ENCODE results near the gene MGRN1. TPM values are rescaled to one million over a fixed set of nuclear protein-coding genes. Genes with fewer than 3 reads are reported as not detected.

MGRN1 gene
- total RNA-seq, 1 experiment from 2014 or later = 31.3 TPM

DNA sequence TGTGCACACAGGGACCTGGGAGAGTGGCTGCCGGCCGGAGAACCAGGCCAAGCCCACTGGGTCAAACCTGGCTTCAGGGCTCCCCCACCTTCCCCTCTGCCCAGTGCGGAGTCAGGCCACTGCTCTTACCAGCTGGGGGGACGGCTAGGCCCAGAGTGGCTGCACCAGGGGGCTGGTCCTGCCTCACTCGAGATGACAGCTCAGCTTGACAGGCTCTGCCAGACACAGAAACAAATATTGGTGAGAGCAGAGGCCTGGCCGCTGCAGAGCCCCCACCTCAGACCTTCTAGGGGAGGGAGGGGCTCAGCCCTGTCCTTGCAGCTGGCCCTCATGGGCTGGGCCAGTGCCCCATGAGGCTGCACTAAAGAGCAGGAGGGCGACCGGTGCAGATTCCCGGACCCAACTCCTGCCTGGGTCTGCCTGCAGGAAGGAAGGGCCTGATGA, 73.2 kb downstream of the MGRN1 start:
- no peak for DNase-seq (ENCODE audit: low spot score)

DNA sequence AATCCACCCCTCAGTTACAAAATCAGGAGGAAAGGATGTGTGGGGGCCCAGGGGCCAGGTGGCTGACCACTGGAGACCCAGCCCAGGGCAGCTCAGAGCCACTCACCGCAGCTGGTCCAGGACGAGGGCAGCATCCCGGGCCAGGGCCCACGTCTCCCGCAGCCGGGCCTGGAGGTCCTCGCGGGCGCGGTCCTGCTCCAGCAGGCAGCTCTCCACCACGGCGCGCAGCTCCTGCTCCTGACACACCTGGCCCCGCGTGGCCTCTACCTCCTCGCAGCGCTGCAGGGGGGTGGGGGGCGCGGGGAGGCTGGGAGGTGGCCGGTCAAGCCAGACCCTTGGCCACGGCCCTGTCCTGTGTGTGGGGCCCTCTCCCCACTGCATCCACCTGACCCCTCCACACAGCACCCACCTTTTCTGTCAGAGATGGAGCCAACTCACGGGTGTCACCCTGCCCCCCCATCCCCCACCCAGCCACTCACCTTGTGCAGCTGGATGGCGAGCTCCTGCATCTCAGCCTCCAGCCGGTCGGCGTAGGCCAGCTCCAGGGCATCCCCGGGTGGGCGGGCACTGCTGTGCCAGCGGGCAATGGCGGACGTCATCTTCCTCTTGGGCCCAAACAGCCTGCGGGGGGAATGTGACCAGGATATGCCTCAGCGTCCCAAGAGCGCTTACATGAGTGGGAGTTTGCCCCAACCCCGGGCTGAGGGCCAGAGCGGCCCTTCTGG, 73.9 kb downstream of the MGRN1 start:
- DNase-seq (ENCODE audit: low spot score) = no peak

DNA sequence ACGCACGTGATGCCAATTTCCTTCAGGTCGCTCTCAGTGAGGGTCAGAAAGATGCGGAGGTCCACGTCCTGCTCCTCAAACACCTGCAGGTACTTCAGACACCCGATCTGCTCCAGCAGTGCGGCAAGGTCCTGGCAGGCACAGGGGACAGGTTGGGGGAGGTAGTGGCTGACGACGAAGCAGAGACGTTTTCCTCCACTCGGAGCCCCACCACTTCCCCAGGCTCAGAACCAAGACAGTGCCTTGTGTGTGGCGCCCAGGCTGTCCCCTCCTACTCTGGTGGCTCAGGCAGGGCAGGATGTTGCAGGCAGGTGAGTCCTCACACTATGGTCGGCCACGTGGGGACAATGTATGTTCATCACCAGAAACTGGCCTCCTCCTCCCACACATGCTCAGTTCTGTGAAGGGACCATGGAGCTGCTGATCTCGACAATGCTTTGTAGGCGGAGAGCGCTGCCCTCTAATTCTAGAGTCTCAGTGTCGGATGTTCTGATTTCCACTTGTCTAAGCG, 74.5 kb downstream of the MGRN1 start:
- DNase-seq (ENCODE audit: low spot score) = no peak

DNA sequence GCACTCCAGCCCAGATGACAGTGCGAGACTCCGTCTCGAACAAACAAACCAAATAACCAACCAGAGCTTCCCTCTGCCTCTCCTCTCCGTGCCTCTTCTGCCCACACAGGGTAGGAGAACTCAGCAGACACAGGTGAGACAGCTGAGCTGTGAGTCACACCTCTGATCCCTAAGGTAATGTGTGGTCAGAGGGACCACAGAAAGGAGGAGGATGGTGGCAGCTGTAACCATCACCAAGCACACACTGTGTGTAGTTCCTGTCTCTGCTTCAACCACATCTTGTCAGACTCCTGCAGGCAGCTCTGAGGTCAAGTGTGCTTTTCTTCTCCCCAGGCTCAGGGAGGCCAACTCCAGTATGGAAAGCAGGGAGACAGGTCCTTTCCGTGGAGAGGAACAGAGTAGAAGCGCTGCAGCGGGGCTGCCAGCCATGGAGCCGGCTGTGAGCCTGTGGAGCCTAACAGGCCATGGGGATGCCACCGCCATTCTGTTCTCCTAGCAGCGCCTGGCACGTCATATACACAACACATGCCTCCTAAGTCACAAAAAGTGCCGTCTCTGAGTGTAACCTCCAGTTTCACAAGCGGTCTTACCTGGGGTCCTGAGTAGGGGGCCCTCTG, 75.9 kb downstream of the MGRN1 start:
- DNase-seq (ENCODE audit: low spot score) = no peak

DNA sequence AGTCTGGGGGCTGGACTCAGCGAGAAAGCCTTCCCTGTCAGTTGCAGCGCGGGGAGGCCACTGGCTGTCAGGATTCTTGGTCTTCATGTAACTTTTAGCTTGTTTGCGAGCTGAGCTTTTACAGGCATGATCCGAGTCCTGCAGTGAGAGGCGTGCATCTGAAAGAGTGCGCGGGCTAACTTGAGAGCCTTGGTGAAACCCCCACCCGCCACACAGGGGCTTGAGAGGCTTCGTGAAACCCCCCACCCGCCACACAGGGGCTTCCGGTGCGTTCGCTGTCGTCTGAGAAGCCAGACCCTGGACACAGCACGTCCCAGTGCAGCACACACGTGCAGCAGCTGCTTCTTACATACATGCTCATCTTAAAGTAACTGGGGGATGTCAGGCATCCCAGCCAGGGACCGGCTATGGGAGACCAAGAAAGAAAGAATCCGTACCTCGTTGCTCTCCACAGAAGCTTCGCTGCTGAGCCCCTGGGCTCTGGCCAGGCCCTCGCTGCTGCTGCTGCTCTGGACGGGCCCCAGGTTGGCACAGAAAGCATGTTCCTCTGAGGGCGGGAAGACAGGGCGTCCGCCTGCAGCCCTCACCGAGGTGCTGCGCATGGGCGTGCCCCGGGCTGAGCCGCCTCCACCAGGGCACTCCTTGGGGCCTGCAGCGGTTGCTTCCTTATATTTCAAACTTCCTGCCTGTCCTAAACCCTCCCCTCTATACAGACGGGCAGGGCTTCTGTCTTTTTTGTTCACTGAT, 76.5 kb downstream of the MGRN1 start:
- no peak for DNase-seq (ENCODE audit: low spot score)

DNA sequence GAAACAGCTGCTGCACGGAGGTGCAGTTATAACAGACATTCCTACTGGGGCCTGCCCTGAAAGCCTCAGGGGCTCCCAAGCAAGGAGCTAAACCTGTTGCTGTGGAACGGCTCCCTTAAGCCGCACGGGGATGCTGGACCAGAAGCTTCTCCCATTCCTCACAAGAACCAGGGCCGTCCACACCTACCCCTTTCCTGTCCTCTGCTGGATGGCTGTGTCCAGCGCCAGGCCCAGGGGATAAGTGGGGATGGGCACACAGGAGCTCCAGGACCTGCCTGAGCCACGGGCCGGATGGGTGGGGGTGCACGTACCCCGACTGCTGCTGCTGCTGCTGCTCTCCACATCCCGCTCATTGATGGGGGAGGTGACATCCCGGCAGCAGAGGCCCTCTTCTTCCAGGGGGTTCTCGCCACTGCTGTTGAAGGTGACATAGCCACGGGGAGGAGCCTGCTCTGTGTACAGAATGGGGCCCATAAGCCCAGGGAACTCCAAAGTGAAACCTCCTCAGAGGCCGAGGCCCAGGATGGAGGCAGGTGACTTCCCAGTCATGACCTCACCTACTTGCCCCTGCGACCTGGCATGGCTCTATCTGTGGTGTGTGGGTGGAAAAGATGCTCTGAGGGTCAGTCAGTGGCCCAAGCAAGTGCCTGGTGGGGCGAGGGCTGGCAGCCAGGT, 77.3 kb downstream of the MGRN1 start:
- no peak for DNase-seq (ENCODE audit: low spot score)

DNA sequence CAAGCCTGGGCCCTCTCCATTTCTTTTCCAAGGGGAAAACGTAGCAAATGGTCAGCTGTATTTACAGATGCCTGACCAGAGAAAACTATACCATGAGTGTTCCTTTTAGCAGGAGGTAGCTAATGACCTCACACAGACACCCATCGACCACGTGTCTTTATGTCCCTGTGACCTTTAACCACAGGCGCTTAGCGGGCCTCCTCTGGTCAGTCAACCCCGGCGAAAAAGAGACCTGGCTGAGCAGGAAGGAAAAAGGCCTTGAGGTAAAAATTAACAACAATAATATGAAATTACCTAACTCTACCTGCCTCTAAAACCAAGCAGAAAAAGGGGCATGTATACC, 77.8 kb downstream of the MGRN1 start:
- DNase-seq (ENCODE audit: low spot score) = no peak

DNA sequence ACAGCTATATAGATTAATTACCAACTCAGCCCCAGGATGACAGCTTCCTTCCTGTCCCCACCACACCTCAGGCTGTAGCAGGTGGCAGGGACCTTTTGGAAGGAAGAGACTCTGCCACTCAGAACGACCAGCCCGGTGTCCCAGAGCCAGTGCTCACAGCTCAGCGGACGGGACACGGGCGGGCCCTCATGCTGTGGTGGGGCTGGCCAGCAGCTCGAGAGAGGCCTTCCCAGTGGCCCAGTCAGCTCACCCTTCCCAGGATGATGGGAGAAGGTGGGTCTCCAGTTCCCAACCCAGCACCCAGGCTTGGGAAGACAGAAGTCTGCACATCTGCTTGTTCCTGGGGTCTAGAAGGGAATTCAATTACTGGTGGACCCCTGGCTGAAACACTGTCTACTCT, 79.3 kb downstream of the MGRN1 start:
- no peak for DNase-seq (ENCODE audit: low spot score)

DNA sequence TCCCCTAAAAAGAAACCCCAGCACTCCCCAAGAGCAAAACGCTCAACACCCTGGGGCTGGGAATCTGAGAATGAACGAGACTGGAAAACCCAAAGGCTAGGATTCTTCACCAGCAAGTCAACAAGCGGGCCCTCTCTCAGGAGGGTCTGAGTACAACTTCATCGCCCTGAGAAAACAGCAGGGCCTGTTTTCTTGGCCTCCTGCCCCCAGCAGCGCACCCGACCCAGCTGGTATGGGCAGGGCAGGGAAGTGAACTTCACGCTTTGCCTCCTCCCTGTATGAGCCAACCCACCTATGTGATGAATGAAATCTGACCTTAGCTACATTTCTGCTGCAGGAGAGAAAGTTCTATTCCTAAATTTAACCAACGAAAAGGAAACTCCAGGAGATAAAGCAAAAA, 79.9 kb downstream of the MGRN1 start:
- DNase-seq (ENCODE audit: low spot score) = no peak

DNA sequence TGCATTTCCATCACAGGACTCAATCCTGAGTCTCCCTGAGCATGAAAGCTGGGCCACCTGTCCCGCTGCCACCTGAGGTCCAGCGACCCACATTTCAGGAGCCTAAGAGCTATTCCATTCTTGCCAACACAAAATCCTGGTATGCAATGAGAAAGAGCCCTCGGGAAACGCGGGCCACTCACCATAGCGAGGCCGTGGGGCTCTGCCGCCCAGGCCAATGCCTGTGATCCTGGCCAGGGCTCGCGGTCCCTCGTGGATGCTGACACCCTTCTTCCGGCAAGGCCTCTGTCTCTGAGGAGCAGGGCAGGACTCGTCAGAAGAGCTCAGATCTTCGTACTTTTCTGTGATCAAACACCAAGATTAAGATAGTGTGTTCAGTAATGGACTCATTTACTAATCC, 80.3 kb downstream of the MGRN1 start:
- DNase-seq (ENCODE audit: low spot score) = no peak

DNA sequence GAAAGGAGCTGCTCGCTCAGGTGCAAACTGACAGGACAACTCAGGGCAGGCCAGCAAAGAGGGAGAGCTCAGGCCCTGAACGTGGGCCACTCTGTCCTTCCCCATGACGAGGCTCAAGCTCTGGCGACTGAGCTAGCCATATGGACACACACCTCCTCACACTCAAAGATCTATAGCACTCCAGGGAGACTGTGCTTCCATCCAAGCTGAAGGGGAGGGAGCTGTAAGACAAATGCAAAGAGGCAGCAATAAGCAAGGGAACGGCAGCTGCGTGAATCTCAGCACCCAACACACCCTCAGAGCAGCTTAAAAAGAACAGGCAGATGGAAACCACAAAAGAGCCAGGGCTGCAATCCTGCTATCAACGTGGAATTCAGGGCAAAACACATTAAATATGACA, 82.2 kb downstream of the MGRN1 start:
- no peak for DNase-seq (ENCODE audit: low spot score)

DNA sequence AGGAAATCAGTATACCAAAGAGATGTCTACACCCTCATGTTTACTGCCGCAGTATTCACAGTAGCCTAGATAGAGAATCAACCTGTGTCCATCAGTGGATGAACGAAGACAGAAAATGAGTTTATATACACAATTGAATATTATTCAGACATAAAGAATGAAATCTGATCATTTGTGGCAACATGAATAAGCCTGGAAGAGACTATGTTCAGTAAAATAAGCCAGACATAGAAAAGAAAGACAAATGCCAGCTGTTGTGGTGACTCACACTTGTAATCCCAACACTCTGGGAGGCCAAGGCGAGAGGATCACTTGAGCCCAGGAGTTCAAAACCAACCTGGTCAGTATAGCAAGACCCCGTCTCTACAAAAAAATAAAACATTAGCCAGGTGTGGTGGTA, 84.9 kb downstream of the MGRN1 start:
- DNase-seq (ENCODE audit: low spot score) = no peak

DNA sequence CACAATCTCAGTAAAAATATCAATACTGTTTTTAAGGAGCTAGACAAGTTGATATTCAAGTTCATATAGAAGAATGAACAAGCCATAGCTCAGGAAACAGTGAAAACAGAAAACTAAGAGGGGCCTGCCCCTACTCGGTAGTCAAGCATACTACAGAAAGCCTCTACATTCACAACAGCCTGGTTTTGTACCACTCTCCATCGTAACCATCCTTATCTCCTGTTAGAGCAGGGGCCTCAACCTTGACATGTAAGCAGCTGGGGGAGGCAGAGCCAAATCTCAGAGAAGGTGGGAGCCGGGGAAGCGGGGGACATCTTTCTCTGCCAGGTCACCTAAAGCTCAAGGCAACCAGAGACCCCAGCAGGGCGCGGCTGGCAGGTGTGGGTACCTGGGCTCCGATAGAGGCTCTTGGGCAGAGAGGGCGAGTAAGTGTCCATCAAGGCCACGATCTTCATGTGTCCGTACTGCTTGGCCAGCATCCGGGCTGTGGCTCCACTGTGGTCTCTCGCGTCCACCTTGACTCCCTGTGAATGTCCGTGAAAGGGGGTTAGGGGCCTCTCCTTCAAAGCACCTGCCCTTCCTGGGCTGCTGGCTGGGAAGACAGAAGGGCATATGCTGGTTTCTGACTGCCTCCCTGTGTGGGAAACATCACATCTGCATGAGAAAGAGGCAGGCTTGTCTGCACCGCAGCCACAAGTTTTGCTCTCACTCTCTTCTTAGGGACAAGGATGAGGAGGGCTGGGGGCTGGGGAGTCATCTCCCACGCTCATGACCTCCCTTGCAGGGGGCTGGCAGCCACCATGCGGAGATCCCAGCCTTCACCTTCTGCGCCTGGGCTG, 89.3 kb downstream of the MGRN1 start:
- DNase-seq (ENCODE audit: low spot score) = no peak

DNA sequence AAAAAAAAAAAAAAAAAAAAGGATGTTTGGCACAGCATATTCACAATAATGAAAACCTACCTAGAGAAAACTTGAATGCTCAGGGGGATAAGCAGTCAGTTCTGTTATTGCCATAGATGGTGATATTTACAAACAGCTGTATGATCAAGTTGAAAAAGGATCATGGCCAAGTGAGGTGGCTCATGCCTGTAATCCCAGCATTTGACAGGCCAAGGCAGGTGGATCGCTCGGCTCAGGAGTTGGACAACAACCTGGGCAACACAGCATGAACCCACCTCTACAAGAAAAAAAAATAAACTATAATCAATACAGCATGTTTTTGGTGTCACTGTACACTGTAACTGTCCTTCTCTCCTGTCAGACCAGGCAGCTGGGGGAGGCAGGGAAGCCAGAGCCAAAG, 90.4 kb downstream of the MGRN1 start:
- no peak for DNase-seq (ENCODE audit: low spot score)

DNA sequence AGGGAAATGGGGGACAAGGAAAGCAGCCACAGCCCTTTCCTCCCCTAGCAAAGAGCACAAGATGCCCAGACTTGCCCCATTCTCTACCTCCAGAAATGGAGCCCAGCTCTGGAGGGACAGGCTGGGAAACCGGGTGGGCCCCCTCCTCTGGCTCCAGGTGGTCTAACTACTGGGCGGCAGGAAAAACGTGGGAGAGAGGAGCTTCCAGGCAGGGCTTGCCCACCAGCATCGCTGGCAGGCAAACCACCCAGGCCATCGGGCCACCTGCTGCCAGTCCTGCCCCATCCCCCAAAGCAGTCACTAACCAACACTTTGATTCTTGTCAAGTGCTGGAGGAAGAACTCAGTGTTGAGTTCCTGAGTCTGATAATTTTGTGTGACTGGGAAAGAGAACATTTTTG, 93.8 kb downstream of the MGRN1 start:
- DNase-seq (ENCODE audit: low spot score) = no peak

DNA sequence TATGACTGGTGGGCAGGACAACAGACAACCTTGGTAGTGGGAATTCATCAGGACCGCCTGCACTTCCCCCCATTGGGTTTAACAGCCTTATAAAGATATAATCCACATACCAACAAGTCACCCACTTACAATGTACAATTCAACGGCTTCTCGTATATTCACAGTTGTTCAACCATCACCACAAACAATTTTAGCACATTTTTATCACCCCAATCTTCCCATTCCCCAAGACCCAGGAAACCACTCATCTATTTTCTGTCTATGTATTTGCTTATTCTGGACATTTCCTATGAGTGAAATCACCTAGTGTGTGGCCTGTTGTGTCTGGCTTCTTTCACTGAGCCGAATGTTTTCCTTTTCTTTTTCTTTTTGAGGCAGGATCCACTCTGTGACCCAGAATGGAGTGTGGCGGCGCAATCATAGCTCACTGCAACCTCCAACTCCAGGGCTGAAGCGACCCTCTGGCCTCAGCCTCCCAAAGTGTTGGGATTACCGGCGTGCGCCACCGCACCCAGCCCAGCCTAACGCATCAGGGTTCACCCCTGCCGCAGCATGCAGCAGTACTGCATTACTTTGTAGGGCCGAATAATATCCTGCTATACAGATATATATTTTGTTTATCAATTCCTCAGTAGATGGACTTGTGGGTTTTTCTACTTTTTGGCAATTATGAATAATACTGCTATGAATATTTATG, 98.6 kb downstream of the MGRN1 start:
- DNase-seq (ENCODE audit: low spot score) = no peak

DNA sequence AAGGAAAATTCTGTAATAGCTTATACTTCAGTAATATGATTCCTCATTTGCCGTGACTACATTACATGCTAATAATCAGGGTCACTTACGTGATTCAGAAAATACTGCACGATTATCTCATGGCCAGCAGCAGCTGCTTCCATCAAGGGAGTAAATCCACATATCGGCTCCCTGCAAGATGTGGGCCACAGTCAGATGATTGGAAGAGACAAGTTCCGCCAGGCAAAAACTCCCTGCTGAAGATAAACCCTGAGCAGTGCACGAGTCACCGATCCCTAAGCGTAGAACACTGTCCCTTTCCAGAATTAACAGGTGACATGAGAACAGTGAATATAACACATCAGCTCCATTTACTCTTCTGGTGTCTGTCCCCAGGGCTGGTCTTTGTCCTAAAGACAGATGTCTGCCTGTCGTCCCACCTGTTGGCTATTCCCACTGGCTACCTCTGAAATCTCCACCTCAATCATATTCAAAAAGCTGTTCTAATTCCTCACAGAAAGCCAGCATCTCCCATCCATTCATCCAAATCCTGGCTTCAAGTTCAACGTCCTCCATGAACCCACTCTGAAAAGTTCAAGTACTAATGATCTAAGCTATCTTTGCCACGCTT, 100.1 kb downstream of the MGRN1 start:
- no peak for DNase-seq (ENCODE audit: low spot score)

DNA sequence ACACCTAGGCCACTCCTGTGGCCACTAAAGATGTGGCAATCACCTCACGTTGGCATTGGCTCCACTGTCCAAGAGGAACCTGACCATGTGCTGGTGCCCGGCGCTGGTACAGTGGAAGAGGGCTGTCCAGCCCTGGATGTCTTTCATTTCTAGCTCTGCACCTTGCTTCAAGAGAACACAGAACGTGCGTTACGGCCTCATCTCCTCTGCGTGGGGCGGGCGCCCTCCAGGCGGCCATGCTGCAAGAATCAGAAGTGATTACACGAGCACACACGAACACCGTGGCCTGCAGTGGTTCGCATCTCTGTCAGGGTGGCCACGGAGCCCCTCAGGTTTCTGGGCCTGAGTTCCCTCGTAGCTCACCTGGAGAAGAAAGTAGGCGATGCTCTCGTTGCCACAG, 102.0 kb downstream of the MGRN1 start:
- no peak for DNase-seq (ENCODE audit: low spot score)

DNA sequence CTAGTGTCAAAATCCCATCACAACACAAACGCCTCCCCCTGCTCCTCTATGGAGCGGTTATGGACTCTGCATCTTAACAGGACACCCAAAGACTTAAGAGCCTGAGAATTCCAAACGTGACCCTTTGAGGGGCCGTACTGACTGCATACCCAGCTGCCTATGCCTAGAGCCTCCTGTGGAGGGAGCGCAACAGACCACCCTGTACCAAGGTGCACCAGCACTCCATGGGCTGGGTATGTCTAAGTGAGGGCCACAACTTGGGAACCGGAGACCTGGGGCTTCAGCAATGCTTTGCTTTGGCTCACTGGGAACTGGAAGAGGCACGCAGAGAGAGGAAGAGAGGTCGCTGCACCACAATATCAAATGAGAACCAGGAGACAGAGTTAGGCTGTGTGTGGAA, 104.0 kb downstream of the MGRN1 start:
- no peak for DNase-seq (ENCODE audit: low spot score)

DNA sequence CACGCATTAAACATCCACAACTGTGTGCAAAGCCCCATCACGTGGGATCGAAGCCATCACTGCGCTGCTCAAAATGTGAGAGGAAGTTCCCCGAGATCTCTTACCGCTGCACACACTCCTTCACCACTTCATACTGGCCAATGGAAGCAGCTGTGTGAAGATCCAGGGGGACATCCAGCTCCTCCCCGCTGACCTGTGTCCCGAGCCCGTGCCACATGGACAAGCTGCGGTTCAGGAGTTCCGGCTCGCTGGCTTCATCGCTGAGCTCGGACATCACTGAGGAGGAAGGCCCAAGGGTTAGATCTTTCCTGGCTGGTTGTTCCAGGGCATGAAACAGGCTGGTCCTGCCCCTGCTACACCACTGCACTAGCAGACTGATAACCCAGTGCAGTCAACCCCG, 105.2 kb downstream of the MGRN1 start:
- DNase-seq (ENCODE audit: low spot score) = no peak

Data from HT-29 (cell line).